Lung (tissue), 12 donors: ENCODE measurements around the gene ZFHX2. TPM values are rescaled to one million over a fixed set of nuclear protein-coding genes. Genes with fewer than 3 reads are reported as not detected.

Experiments used
- ATAC-seq: fragments of 200-7000 bp; cut with Tn5 transposase; one replicate; pipeline ENCODE4 v1.9.1; 2020; ENCODE audit warnings: moderate number of reproducible peaks; ENCODE audit not compliant: insufficient read depth, low FRiP score
- DNase-seq, 3 donors: peaks; one replicate each; pipeline ENCODE4 v3.0.0-alpha.2; 2013 to 2017
- H3K27ac ChIP-seq, 2 donors: one replicate each; pipeline ENCODE4 v1.5.1; 2013; ENCODE audit warnings: mild to moderate bottlenecking in 2 of 2, moderate library complexity in 2 of 2, control low read depth in 1 of 2, inconsistent platforms in 1 of 2, low read depth in 1 of 2, low read length in 1 of 2
- H3K27me3 ChIP-seq, 3 donors: one replicate each; pipeline ENCODE4 v1.5.1; 2013; ENCODE audit warnings: low read length in 2 of 3; ENCODE audit not compliant: control insufficient read depth in 3 of 3, insufficient read depth in 3 of 3
- H3K36me3 ChIP-seq, 4 donors: one replicate each; pipeline ENCODE4 v1.5.1; 2013; ENCODE audit warnings: low read length in 4 of 4, mild to moderate bottlenecking in 1 of 4, moderate library complexity in 1 of 4; ENCODE audit not compliant: control insufficient read depth in 4 of 4, insufficient read depth in 4 of 4
- H3K4me1 ChIP-seq, 5 donors: one replicate each; pipeline ENCODE4 v1.5.1; 2013; ENCODE audit warnings: low read length in 5 of 5, mild to moderate bottlenecking in 2 of 5, moderate library complexity in 1 of 5; ENCODE audit not compliant: control insufficient read depth in 5 of 5, insufficient read depth in 5 of 5
- H3K4me3 ChIP-seq: one replicate; pipeline ENCODE4 v1.5.1; 2013; ENCODE audit warnings: mild to moderate bottlenecking, control low read depth, moderate library complexity
- H3K9ac ChIP-seq, 2 donors: one replicate each; pipeline ENCODE4 v1.5.1; 2013; ENCODE audit warnings: low read length in 2 of 2, control low read depth in 1 of 2; ENCODE audit not compliant: insufficient read depth in 1 of 2
- H3K9me3 ChIP-seq, 4 donors: one replicate each; pipeline ENCODE4 v1.5.1; 2013; ENCODE audit warnings: low read length in 3 of 4, mild to moderate bottlenecking in 1 of 4, moderate library complexity in 1 of 4; ENCODE audit not compliant: control insufficient read depth in 4 of 4, insufficient read depth in 3 of 4
- CTCF ChIP-seq: IDR thresholded peaks from 2 replicates; pipeline ENCODE4 v1.5.1; 2012; ENCODE audit warnings: mild to moderate bottlenecking; ENCODE audit errors: control extremely low read depth, extremely low read depth
- WGBS, 2 donors: extraction: QIAGEN DNeasy Blood & Tissue Kit; methylation state at CpG; one replicate each; pipeline ENCODE4 v1.1.7; 2013; 5-methylcytosine and 5-hydroxymethylcytosine counted together
- polyA plus RNA-seq, 2 donors: library from polyadenylated mRNA; stranded (reverse); fragments of 200-250 nt; gene quantifications; one replicate each; pipeline ENCODE4 v1.2.1, GENCODE V29; 2013
- total RNA-seq, 2 donors: library from RNA; depleted of rRNA in 1 of 2; stranded (reverse); fragments of >200 nt in 1 of 2; gene quantifications; one replicate each; pipeline ENCODE4 v1.2.1, GENCODE V29; 2014 to 2021
- donor health status: control.
- donor health status: control.
- donor health status: Bipolar disorder and iron deficiency.
- donor health status: healthy.
- donor health status: DM: yes; HTN: yes; CAD: no.

Gene ZFHX2
- total and polyA plus RNA-seq, 4 donors = 0.50 to 4.5 (median 0.75) TPM

- Histone ChIP-seq H3K4me3 (no peak overlapping the region), H3K9me3 (no peaks in the 10 kb centered on the region), H3K4me1 (peaks cover 0 to 13% (median 0%) of the 10 kb centered on the region in 5 donors), H3K27me3 (peaks cover under 1 to 62% (median 37%) of the 10 kb centered on the region in 3 donors), H3K9ac (no peak overlapping the region), H3K27ac (no peak overlapping the region), H3K36me3 (no peaks in the 10 kb centered on the region)
- DNase-seq (no peak), ATAC-seq (no peak)
- no peak for TF ChIP-seq CTCF
- 3 to 6% methylated on average over 21 to 23 of the region's 24 CpGs for WGBS, 2 donors
These were observed 26.3 kb upstream of the ZFHX2 start for GRCh38 chr14:23577710-23578392.

DNA sequence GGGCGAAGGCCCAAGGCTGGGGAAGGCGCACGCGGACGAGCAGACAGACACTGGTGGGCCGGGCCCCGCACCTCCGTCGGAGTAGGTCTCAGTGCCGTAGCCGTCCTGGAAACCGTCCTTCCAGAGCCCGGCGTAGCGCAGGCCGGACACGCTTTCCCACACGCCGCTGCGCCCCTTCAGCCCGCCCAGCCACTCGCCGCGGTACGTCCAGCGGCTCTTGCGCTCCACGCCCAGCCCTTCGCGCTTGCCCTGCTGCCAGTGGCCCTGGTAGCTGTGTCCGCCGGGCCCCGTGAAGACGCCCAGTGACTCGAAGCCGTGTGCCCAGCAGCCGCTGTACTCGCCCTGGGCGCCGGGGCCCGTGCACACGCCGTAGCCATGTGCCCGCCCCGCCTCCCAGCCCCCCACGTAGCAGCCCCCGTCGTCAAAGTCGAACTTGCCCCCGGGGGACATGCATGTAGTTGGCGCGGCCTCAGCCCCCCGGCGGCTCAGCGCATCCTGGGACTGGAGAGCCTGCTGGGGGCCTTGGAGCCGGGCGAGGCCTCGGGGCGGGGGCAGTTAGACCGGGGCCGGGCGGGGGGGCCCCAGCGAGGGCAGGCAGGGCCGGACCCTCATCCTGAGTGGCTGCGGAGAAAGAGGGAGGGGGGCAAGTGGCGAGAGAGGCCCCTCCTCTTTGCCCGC is 25.6 kb upstream of the ZFHX2 start:
- DNase-seq = peak in 2 of 3 donors; percentile 40 to 47
- H3K9me3 ChIP-seq = no peaks in the 10 kb centered on the region
- no peak for TF ChIP-seq CTCF
- no peak for ATAC-seq
- H3K27me3 ChIP-seq = peaks cover 0 to 68% (median 39%) of the 10 kb centered on the region in 3 donors
- no peak overlapping the region for H3K9ac ChIP-seq
- WGBS, 2 donors = 3 to 4% methylated on average over 53 to 67 of the region's 67 CpGs
- H3K4me1 ChIP-seq = peaks cover 0 to 13% (median 0%) of the 10 kb centered on the region in 5 donors
- no peaks in the 10 kb centered on the region for H3K36me3 ChIP-seq
- H3K27ac ChIP-seq = no peak overlapping the region
- peak overlapping the region; percentile 8 for H3K4me3 ChIP-seq

GRCh38 chr14:23573384-23574015 is 21.9 kb upstream of the ZFHX2 start:
- Histone ChIP-seq H3K9ac (no peak overlapping the region), H3K27ac (no peak overlapping the region), H3K36me3 (no peaks in the 10 kb centered on the region), H3K9me3 (no peaks in the 10 kb centered on the region), H3K4me1 (peaks cover 0 to 13% (median 3%) of the 10 kb centered on the region in 5 donors), H3K4me3 (no peak overlapping the region), H3K27me3 (peaks cover 0 to 49% (median 34%) of the 10 kb centered on the region in 3 donors)
- DNase-seq (no peak), ATAC-seq (no peak)
- TF ChIP-seq CTCF = no peak
- WGBS, 2 donors = 81 to 86% methylated on average over 5 of the region's 5 CpGs
